HG02571 (cell line): Measurements from ENCODE around the gene DOCK11.
A peak's percentile ranks its signal among the peaks of the same experiment; 100 is the strongest.

ENCODE experiments used
- ATAC-seq: cut with Tn5 transposase; IDR thresholded peaks from one replicate; pipeline ENCODE4 v1.9.1; 2021; ENCODE audit warnings: mild to moderate bottlenecking, moderate library complexity; ENCODE audit not compliant: unreplicated experiment

DOCK11 gene

DNA sequence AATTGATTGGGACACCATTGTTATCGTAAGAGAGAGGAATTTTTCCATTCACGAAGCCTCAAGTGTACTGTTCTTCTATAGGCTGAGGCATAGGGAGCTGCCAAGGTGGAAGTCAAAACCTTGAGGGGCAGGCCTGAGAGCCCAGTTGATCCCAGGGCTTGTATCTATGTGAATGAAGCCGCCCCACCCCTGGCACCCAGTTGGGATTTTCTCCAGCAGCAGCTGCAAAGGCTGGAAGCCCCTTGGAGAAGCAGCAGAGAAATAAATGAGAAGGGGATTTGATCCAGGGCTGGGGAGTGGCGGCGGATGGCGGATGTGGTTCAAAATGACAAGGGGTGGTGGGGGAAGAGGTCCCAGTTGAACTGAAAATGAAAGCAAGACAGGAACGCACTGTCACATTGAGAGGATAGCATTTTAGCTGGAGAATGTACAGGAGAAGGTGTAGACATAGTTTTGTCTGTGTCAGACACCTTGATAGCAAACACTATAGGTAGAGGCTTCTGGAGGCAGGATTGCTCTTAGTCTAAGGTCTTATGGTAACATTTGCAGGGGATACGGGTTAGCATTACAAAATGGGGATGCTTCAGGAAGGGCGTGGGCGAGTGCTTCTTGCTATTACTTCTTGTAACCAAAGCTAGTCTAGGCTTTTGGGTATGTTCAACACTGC, 32.6 kb downstream of the DOCK11 start:
- ATAC-seq: peak; percentile 73

DNA sequence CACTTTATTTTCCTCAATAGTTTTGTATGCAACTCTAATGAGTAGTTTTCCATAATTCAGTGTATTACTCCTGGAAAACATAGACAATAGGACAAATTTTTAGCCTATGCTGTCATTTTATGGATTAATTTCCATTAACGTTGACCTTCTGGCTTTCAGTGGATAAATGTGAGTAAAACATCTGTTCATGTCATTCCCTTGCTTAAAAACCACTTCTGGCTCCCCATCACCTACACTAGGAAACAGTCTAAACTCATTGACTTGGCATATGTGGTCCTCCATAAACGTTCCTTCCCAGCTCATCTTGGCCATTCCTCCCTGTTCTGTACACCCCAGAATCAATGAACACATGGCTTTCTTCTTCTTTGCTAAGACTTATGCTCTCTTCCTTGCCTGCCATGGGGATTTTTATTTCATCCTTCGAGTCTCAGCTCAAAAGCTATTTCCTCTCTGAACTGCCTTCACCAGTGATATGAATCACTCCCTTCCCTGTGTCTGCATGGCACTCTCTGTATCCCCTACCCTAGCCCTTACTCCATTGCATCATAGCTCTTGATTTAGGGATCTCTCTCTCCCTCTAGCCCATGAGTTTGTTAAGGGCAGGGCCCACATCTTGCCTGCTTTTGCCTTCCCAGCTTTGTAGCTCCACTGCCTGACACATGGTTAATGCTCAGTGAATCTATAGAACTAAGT, 34.8 kb downstream of the DOCK11 start:
- no peak for ATAC-seq

- no peak for ATAC-seq
Observed at GRCh38 chrX:118534716-118535493, 39.3 kb downstream of the DOCK11 start.

DNA sequence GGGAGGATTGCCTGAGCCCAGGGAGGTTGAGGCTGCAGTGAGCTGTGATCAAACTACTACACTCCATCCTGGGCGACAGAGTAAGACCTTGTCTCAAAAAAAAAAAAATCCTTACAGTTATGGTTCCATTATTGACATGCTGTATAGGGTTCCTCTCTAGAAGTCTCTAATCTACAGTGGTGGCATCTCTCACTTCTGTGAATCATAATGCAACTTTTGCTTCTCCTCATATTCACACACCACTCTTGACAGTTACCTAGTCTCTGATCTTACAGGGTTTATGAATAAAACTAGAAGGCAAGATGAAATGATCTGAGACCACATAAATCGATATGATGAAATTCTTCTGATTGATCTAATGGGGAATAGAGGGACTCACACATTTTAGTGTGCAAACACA, 40.6 kb downstream of the DOCK11 start:
- peak; percentile 61 for ATAC-seq

DNA sequence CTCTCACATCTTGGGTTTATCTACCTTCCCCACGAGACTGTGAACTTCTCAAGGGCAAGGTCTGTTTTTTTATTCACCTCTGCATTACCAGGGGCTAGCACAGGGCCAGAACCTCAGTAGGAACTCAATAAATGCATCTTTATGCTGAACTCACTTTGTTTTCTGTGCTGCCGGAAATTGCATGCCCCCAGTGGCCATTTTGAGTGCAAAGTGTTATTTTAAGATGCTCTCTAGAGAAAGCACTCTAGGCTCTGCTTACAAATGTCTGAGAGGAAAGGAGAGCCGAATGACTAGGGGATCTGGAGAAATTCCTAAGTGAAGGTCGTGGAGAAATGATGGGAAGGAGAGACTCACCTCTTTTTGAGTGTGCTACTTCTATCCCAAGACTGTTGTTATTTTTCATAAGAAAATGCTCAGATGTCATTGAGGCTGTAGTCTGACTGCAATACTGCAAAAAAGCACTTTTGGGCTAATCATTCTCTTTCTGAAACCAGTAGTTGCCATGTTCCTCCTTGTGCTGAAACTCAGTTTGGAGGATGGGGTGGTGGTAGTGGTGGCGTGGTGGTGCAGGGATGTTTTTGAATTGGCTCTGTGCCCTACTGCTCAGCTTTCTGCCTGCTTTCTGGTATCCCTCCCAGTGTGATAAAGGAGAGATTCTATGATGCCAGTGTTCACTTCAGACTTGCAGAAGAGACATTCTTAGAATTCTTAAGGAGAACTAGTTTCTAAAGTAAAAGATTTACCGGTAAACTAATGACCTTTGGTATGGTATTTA, 41.3 kb downstream of the DOCK11 start:
- peak; percentile 64 for ATAC-seq

DNA sequence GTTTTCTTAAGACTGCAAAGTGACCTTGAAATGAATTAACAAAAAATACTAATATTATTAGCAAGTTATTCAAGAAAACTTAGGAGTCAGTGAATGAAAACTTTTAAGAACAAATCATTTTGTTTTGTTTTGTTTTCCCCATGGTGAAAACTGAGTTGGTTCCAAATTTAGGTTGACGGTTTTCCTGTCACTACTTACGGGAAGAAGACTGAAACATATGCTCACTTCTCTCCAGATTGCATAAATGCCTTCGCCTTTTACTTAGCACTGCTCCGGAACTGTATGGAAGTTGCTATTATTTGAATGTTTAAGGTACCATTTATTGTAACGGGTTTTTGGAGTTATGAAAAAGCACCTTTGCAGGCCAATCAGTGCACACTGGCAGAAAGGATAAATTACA, 42.8 kb downstream of the DOCK11 start:
- no peak for ATAC-seq

DNA sequence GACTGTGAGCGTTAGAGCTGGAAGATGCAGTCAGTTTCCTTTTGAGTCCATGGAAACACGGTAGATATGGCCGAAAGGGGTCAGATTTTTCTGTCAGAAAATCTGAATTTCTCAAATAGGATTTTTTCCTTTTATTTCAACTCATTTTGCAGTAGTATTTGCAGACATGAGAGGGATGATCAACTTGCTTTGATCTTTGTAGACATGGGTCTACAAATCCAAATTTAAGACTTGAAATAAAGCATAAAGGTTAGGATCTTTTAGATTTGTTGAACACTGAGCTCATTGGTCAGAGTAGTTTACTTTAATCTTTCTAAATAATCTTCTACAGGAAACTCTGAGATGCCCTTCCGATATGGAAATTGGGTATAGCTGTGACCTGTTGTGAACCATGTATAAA, 44.7 kb downstream of the DOCK11 start:
- ATAC-seq: no peak

DNA sequence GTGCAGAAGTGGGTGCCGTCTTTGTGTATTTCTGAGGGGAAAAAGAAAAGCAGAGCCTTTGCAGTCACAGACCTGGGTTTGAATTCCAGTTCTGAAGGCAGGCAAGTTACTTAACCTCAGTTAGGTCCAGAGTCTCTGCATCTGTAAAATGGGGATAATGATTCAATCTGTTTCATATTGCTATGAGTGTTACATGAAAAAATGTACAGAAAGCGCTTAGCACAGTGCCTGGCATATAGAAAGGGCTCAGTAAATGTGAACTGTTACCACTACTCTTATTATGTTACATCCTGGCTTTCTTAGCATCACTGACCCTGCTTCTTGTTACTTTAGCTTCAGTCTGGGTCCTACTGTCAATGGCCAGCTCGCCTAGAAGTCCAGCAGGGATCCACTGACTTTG, 45.9 kb downstream of the DOCK11 start:
- no peak for ATAC-seq

DNA sequence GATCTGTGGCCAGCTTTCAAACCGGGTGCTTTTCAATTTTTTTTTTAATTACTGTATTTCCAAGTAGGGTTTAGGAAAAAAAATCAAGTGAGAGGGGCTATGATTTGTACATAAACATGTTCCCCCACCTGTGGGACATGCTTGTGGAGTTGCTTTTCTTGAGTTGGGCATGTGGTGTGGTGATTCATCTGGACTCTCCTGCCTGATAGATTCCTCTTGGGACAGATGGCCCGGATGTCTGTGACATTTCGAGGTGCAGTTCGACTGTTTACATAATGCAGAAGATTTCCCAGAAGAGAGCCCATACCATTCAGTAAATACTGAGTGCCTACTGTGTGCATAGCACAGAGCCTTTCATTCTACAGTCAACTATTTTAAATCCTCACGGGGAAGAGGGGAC, 49.9 kb downstream of the DOCK11 start:
- no peak for ATAC-seq

- ATAC-seq: no peak
Observed at GRCh38 chrX:118548841-118549240, 53.2 kb downstream of the DOCK11 start.

DNA sequence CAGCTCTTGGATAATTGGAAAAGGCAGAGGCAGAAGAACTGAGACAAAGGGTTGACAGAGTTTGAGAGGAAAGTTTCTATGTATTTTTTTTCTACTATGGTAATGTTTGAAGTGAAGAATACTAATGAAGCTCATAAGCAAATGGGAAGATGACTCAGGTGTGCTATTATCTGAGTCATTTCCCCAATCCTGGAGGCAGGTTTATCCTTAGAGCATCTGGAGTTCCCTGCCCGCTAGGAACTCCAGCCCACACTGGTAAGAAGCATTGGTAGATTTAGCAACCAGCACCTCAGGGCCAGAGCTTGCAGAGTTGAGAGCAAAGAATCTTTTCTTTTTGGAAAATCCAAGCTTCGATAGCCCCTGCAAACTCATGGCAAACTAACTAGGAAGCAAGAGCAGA, 55.2 kb downstream of the DOCK11 start:
- no peak for ATAC-seq

- no peak for ATAC-seq
Observed at GRCh38 chrX:118551426-118551825, 55.8 kb downstream of the DOCK11 start.

- no peak for ATAC-seq
Observed at GRCh38 chrX:118552121-118552900, 56.7 kb downstream of the DOCK11 start.

DNA sequence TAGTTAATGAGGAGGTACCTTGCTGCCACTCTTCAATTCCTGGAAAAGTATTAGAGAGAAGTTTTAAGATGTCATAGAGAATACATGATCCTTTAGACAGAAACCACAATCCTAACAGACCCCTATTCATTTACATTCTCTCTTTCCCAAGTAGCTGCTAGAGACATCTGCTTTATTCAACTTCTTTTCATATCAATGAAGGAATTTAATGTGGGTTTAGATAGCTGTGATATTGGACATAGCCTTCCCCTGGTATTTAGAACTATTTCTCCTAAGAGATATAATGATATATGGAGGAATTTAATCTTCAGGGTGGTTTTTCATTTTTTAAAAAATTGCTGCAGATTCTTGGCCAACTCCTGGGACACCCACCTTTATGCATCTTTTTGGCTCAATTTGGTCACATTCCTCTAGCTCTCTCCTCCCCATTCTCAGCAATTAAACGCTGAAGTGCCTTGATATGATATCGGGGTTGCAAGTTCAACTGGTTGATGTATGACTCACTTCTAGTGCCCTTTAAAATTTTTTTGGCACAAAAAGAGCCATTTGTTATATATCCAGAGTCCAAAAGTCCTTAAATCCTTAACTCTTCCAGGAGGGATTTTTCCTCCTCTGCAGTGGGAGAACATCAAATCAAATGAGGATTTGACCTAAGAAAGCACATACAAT, 57.6 kb downstream of the DOCK11 start:
- no peak for ATAC-seq

DNA sequence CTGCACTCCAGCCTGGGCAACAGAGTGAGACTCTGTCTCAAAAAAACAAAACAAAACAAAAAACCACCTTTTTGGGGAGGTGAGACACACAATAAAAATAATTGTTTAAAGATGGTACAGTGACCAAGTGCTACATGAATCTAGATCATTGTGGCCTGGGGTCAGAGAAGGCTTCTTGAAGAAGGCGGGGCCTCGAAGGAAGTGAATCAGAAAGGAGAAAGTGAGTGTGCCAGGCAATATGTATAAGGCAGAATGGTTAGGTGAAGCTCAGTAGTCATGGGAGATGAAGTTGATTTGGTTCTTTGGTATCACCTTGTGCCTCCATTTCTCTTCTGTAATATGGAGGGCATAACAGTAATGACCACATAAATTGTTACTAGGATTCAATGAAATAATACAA, 58.9 kb downstream of the DOCK11 start:
- no peak for ATAC-seq

DNA sequence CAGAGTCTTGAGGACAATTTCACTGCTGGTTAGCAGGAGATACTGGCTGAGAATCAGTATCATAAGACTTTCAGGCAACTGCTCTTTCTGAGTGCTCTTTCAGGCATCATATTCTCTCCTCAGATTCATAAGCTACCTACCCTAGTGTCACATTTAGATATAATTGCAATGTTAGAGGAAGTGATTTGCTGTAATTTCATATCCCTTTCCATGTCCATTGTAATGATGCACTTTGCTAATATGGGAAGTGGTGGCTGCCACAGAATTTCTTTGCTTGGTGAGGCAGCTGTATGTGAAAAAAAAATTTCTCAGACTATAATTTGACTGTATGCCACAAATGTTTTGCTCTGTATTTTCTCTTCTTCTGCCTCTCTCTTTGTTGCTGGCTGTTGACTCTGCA, 63.3 kb downstream of the DOCK11 start:
- ATAC-seq: no peak

DNA sequence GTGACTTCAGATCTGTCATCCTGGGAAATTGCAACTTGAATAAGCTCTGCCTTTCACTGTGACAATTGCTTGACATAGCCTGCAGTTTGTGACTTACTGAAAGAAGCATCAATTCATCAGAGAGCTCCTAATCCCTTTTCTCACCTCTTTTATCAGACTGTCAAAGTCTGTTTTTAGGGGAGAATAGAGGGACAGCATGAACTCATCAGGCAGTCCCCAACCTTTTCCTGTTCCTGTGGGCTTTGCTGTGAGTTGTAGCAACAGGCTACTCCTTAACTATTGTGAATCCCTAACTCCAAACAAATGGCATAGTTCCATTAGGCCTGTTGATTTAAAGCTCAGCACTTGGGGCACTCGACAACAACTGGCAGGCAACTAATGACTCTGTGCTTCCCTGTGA, 64.9 kb downstream of the DOCK11 start:
- no peak for ATAC-seq

GRCh38 chrX:118562582-118563164, 67.1 kb downstream of the DOCK11 start:
- ATAC-seq: no peak

DNA sequence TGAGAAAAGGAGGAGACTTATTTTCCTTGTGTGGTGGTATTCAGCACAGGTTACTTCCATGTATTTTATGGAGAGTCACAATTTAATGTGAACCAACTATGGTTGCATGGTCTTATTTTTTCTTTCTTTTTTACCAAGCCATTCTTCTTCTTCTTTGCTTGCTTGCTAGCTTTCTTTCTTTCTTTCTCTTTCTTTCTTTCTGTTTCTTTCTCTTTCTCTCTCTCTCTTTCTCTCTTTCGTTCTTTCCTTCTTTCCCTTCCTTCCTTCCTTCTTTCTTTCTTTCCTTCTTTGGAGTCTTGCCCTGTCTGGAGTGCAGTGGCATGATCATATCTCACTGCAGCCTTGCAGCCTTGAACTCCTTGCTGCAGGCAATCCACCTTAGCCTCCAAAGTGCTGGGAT, 68.9 kb downstream of the DOCK11 start:
- no peak for ATAC-seq

GRCh38 chrX:118565853-118566252, 70.2 kb downstream of the DOCK11 start:
- ATAC-seq: no peak
